Fibroblast of skin of right quadriceps (primary cell): ENCODE data around the gene GCNA.
"Not testable (repeated sequence)": the region's sequence is repeated elsewhere in the genome, so short reads cannot be mapped to it uniquely, and the experiment has no call there.

Source experiments
- DNase-seq: peaks from one replicate; pipeline ENCODE4 v3.0.0-alpha.2; 2013

The GCNA gene

GRCh38 chrX:71559773-71560172, 18.5 kb upstream of the GCNA start:
- not testable (repeated sequence) for DNase-seq

DNA sequence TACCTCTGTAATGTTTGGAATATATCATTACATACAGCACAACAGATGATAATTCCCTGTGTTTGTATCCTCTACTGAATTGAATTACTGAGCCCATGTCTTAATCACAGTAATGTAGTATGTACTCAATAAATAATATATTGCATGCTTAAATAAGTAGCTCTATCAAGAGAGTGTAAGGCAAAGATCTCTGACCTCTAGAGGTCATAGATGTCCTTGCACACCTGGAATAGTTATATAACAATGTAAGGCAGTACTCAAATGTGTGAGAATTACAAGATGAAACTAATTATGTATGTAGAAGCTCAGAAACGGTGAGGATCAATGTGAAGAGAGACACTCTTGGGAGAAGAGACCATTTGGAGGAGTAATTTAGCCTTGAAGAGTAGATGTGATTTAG, 14.3 kb upstream of the GCNA start:
- no peak for DNase-seq

DNA sequence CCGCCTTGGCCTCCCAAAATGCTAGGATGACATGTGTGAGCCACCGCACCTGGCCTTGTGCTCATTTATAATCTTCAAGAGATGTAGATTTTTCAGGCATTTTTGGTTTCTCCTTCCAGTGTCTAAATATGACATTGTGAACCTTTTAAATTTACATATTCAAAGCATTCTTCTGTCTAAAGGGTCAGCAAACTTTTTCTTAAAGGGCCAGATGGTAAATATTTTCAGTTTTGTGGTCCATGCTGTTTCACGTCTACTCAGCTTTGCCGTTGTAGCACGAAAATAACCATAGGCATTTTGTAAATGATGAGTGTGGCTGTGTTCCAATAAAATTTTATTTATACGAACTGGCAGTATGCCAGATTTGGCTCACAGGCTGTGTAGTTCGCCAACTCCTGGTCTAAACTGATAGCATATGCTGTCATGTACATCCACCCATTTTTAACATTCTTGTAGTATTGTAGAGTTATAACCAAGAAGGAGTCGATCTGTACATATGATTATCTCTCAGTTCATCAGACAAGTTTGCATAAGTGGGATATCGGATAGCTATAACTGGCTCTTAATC, 12.7 kb upstream of the GCNA start:
- DNase-seq = peak; percentile 10

DNA sequence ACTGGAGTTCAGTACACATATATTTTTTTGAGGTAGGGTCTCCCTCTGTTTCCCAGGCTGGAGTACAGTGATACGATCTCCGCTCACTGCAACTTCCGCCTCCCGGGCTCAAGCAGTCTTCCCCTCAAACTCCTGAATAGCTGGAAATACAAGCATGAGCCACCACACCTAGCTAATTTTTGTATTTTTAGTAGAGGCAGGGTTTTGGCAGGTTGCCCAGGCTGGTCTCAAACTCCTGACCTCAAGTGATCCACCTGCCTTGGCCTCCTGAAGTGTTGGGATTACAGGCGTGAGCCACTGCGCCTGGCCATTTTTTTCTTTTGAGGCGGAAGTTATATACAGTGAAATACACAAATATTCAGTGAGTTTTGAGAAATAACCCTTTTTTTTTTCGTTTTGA, 6.8 kb upstream of the GCNA start:
- not testable (repeated sequence) for DNase-seq

GRCh38 chrX:71573590-71573989, 4.6 kb upstream of the GCNA start:
- no peak for DNase-seq

- no peak for DNase-seq
Measured at GRCh38 chrX:71577682-71578081, 555 bp upstream of the GCNA start.

DNA sequence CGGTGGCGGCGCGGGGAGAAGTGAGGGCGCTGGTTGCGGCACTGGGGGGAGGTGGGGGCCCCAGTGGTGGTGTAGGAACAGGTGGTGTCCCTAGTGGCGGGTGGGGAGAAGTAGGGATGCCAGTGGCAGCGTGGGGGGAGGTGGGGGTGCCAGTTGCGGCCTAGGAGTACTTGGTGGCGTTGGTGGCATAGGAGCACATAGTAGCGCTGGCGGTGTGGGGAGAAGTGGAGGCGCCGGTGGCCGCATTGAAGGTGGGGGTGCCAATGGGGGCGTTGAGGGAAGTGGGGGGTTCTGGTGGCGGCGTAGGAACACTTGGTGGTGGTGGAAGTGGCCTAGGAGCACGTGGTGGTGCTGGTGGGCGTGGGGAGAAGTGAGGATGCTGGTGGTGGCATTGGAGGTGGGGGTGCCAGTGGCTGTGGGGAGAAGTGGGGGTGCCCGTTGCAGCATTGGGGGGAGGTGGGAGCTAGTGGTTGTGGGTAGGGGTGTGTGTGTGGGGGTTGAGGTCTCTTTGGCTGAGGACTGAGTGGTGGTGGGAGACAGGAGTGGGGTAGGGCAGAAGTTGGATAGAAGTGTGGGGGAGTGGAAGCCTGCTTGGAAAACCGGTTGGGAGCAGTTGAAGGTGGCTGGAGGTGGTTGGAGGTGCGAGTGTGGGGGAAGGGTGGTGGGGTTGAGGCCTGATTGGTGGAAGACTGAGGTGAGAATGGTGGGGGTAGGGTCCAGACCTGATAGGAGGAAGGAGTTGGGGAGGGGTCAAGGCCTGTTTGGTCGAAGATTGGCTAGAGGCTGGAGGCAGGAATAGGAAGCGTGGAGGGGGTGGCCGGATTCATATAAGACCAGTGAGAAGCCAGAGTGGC, 1.1 kb downstream of the GCNA start:
- DNase-seq = no peak

GRCh38 chrX:71579990-71580380, 1.7 kb downstream of the GCNA start:
- no peak for DNase-seq

- DNase-seq = no peak
Measured at GRCh38 chrX:71581210-71581609, 3.0 kb downstream of the GCNA start.

DNA sequence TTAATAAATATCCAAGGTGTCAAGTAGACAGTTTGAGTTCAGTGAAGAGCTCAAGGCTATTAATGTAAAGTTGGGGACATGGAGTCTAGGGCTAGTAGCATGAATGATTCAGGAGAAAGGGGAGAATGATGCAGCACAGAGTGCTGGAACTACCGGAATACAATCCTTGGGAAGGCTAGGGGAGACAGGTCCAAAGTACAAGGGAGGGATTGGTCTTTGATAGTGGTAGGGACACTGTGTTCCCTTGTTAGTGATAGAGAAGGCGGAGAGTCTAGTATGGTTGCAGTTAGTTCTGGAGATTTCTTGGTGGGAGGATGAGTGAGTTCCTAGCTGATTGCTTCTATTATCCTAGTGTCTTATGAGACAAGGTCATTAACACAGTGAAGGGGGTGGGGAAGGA, 8.7 kb downstream of the GCNA start:
- no peak for DNase-seq

DNA sequence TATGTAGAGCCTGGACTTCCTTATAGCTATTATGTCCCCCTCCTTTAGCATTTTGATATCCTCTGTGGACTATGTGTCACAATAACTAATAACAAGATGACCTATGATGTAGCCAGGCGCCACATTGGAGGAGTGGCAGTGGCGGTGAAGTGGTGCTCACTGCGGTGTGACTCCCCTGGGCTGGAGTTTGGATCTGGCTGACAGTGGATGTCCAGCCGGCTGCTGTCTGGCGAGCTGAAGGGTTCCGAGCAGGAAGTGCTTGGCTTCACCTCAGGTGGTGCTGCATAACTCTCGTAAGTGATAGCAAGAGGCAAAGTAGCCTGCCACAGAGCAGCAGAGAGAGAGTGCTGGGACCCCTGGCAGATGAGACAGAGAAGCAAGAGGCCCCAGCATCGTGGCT, 15.0 kb downstream of the GCNA start:
- DNase-seq = not testable (repeated sequence)

DNA sequence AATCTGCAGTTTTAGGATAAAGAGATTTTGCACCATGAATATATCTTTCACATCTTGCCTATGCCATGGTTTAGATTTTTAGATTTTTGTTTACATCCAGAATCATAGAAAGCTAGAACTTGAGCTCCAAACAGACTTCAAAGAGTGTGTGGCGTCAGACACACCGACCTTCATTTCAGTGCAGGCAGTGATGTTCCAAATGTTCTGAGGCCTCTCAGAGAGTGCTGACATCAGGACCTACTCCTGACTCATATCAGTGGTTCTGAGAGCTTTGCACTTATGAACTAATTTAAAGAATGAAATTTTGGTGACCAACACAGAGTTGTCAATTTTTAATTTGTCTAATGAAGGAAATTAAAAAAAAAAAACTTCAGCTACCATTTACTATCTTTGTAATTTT, 21.7 kb downstream of the GCNA start:
- no peak for DNase-seq

DNA sequence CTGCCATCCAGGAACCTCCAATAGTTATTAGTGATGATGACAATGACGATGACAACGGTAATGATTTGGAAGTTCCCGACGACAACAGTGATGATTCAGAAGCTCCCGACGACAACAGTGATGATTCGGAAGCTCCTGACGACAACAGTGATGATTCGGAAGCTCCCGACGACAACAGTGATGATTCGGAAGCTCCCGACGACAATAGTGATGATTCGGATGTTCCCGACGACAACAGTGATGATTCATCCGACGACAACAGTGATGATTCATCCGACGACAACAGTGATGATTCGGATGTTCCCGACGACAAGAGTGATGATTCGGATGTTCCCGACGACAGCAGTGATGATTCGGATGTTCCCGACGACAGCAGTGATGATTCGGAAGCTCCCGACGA, 25.4 kb downstream of the GCNA start:
- peak; percentile 13 for DNase-seq

DNA sequence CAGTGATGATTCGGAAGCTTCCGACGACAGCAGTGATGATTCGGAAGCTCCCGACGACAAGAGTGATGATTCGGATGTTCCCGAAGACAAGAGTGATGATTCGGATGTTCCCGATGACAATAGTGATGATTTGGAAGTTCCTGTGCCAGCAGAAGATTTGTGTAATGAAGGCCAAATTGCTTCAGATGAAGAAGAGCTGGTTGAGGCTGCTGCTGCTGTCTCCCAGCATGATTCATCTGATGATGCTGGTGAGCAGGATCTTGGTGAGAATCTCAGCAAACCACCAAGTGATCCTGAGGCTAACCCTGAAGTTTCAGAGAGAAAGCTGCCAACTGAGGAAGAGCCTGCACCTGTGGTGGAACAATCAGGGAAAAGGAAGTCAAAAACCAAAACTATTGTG, 25.9 kb downstream of the GCNA start:
- DNase-seq = no peak

DNA sequence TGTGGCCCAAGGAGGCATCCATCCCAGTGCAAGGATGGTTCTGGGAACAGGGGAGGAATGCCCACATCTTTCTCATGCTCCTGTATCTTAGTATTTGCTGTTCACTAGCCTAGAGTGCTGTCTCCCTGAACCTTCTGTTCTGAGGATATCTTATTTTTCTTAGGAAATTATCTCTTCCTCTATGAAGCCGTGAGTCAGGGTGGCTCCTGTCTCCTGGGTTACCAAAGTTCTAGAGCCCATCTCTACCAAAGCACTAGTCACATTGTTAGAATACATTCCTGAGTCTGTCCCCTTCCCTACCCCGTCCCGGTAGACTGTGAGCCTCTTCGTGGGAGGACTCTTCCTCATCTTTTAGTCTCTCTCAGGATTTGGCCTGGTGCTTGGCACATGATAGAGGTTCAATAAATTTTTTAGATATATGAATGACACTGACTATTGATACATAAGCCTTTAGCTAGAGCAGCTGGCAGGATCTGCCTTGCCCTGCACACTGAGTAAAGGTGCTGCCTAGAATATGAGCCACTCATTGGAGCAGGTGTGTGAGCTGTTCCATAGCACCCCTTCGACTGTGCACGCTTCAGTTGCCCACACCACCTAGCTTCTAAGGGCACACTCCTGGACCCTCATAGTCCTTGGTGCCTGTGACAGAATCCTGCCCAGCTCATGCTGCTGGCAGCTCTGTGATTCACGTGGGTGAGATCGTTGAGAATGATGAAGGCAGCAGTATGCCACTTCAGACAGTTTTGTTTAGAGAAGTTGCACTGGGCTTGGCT, 26.7 kb downstream of the GCNA start:
- no peak for DNase-seq

GRCh38 chrX:71606536-71607216, 28.4 kb downstream of the GCNA start:
- DNase-seq = no peak

GRCh38 chrX:71607488-71607887, 29.3 kb downstream of the GCNA start:
- DNase-seq = no peak

- no peak for DNase-seq
Measured at GRCh38 chrX:71609095-71609750, 31.0 kb downstream of the GCNA start.

- DNase-seq = not testable (repeated sequence)
Measured at GRCh38 chrX:71611736-71612135, 33.5 kb downstream of the GCNA start.

DNA sequence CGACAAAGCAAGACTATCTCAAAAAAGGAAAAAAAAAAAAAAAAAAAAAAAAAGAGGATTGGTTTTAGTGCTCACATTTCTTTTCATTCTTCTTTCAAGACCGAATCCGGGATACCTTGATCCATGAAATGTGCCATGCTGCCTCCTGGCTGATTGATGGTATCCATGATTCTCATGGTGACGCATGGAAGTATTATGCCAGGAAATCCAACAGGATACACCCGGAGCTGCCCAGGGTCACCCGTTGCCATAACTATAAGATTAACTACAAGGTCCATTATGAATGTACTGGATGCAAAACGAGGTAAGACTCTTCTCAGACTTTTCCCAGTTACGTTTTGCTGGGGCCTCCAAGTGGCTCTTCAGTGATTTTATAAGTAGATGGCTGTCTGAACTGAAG, 34.0 kb downstream of the GCNA start:
- DNase-seq = no peak

- no peak for DNase-seq
Measured at GRCh38 chrX:71615056-71615455, 36.8 kb downstream of the GCNA start.

DNA sequence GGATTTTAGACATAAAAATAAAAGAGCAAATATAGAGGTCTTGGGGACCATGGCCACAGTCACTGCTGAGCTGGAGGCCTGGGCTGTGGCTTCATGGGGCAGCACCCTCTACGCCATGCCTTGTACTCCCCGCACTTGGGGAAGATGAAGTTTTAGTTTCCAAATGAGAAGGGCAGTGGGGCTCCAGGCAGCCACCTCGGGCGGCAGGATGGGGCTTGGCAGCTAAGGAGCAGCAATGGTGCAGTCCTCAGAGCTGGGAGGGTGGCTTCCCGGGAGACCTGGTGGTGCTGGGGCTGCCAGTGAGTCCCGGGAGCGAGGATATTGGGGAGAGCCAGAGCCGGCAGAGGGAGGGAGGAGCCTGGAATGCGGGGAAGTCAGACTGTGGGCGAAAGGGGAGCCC, 37.7 kb downstream of the GCNA start:
- no peak for DNase-seq
